ENCODE data around the gene OR52E6. TPM values are rescaled to one million over a fixed set of nuclear protein-coding genes. Genes with fewer than 3 reads are reported as not detected.

The OR52E6 gene
- total and polyA plus RNA-seq, 4 donors = not detected

GRCh38 chr11:5815534-5815933, 26.2 kb downstream of the OR52E6 start:
- Histone ChIP-seq H3K9ac (ENCODE audit: low read depth in 1 of 2, low read length in 2 of 2) (no peak overlapping the region), H3K9me3 (ENCODE audit: control insufficient read depth in 4 of 4, low read length in 3 of 4) (no peaks in the 10 kb centered on the region), H3K4me1 (ENCODE audit: control insufficient read depth in 4 of 4, insufficient read depth in 4 of 4, low read length in 3 of 4) (peaks cover 0 to 4% (median 3%) of the 10 kb centered on the region in 4 donors), H3K27me3 (ENCODE audit: control insufficient read depth in 4 of 4, insufficient read depth in 4 of 4, low read length in 3 of 4) (peaks cover 0 to 1% (median under 1%) of the 10 kb centered on the region in 4 donors), H3K4me3 (ENCODE audit: low read depth in 1 of 3, low read length in 3 of 3) (no peak overlapping the region), H3K27ac (ENCODE audit: low read depth in 1 of 2, low read length in 2 of 2) (no peak overlapping the region), H3K36me3 (ENCODE audit: control insufficient read depth in 4 of 4, insufficient read depth in 3 of 4, low read depth in 1 of 4, low read length in 3 of 4) (no peaks in the 10 kb centered on the region)
- DNase-seq (ENCODE audit: low spot score) = no peak
- 60% methylated on average over 4 of the region's 4 CpGs for WGBS
- no peak for TF ChIP-seq MAX (IDR thresholded peaks at IDR 0.05)
- no peak for TF ChIP-seq EGR1 (IDR thresholded peaks at IDR 0.05; ENCODE audit: low read depth in 2 of 2)
- TF ChIP-seq ZBTB33 (IDR thresholded peaks at IDR 0.05) = no peak
- TF ChIP-seq SP1 (IDR thresholded peaks at IDR 0.05) = no peak
- TF ChIP-seq RAD21 (IDR thresholded peaks at IDR 0.05) = no peak
- TF ChIP-seq HNF4A (conservative IDR thresholded peaks at IDR 0.05) = no peak

GRCh38 chr11:5809905-5810795, 31.5 kb downstream of the OR52E6 start:
- no peak overlapping the region for H3K4me3 ChIP-seq (ENCODE audit: low read depth in 1 of 3, low read length in 3 of 3)
- H3K9me3 ChIP-seq (ENCODE audit: control insufficient read depth in 4 of 4, low read length in 3 of 4) = no peaks in the 10 kb centered on the region
- no peaks in the 10 kb centered on the region for H3K36me3 ChIP-seq (ENCODE audit: control insufficient read depth in 4 of 4, insufficient read depth in 3 of 4, low read depth in 1 of 4, low read length in 3 of 4)
- no peak overlapping the region for H3K27ac ChIP-seq (ENCODE audit: low read depth in 1 of 2, low read length in 2 of 2)
- WGBS = 81% methylated on average over 6 of the region's 6 CpGs
- H3K27me3 ChIP-seq (ENCODE audit: control insufficient read depth in 4 of 4, insufficient read depth in 4 of 4, low read length in 3 of 4) = peaks cover 0 to 3% (median 0%) of the 10 kb centered on the region in 4 donors
- no peak overlapping the region for H3K9ac ChIP-seq (ENCODE audit: low read depth in 1 of 2, low read length in 2 of 2)
- TF ChIP-seq ATF3 (IDR thresholded peaks at IDR 0.05) = no peak
- TF ChIP-seq GABPA (IDR thresholded peaks at IDR 0.05 in 1 of 2, conservative IDR thresholded peaks at IDR 0.05 in 1 of 2) = no peak
- no peak for TF ChIP-seq TAF1 (conservative IDR thresholded peaks at IDR 0.05)
- TF ChIP-seq RXRA (IDR thresholded peaks at IDR 0.05) = no peak
- no peak for TF ChIP-seq HNF4A (conservative IDR thresholded peaks at IDR 0.05)
- TF ChIP-seq HNF4G (IDR thresholded peaks at IDR 0.05) = no peak
- TF ChIP-seq REST (IDR thresholded peaks at IDR 0.05) = no peak
- no peak for TF ChIP-seq EGR1 (IDR thresholded peaks at IDR 0.05; ENCODE audit: low read depth in 2 of 2)
- no peak for TF ChIP-seq NR2F2 (IDR thresholded peaks at IDR 0.05)
- no peak for DNase-seq (ENCODE audit: low spot score)
- peaks cover 2 to 13% (median 7%) of the 10 kb centered on the region in 4 donors for H3K4me1 ChIP-seq (ENCODE audit: control insufficient read depth in 4 of 4, insufficient read depth in 4 of 4, low read length in 3 of 4)
